Mesodermal cell (in vitro differentiated cells): ENCODE measurements around the gene TLL2.

Experiments
- H3K27ac ChIP-seq: 2 replicates; pipeline ENCODE4 v1.7.0; 2013; ENCODE audit warnings: mild to moderate bottlenecking, low read depth, low read length, moderate library complexity; ENCODE audit not compliant: severe bottlenecking
- H3K36me3 ChIP-seq: 2 replicates; pipeline ENCODE4 v1.7.1; 2013; ENCODE audit warnings: mild to moderate bottlenecking, low read length, moderate library complexity; ENCODE audit not compliant: control insufficient read depth, insufficient read depth
- H3K4me1 ChIP-seq: one replicate; pipeline ENCODE4 v1.7.1; 2013; ENCODE audit warnings: mild to moderate bottlenecking, low read length; ENCODE audit not compliant: insufficient read depth, control insufficient read depth, poor library complexity, severe bottlenecking
- H3K4me3 ChIP-seq: 2 replicates; pipeline ENCODE4 v1.7.0; 2013; ENCODE audit warnings: low read length, control low read depth, mild to moderate bottlenecking; ENCODE audit not compliant: insufficient read depth, poor library complexity, severe bottlenecking; ENCODE audit errors: extremely low read depth
- H3K9me3 ChIP-seq: 2 replicates; pipeline ENCODE4 v1.7.1; 2013; ENCODE audit warnings: mild to moderate bottlenecking, low read length, moderate library complexity; ENCODE audit not compliant: control insufficient read depth
- WGBS, 2 experiments: methylation state at CpG; one replicate each; pipeline ENCODE4 v1.1.5; 2013; ENCODE audit warnings: missing lambda C conversion rate in 2 of 2; ENCODE audit not compliant: insufficient coverage in 2 of 2; 5-methylcytosine and 5-hydroxymethylcytosine counted together

The TLL2 gene

GRCh38 chr10:96536129-96536528 lies 22.4 kb upstream of the TLL2 start:
- H3K9me3 ChIP-seq = no peaks in the 10 kb centered on the region
- peaks cover 41% of the 10 kb centered on the region for H3K36me3 ChIP-seq
- no peaks in the 10 kb centered on the region for H3K4me1 ChIP-seq
- no peak overlapping the region for H3K27ac ChIP-seq
- WGBS, 2 experiments = no CpG with 5 or more reads among the region's 1 CpG
- H3K4me3 ChIP-seq = no peak overlapping the region

DNA sequence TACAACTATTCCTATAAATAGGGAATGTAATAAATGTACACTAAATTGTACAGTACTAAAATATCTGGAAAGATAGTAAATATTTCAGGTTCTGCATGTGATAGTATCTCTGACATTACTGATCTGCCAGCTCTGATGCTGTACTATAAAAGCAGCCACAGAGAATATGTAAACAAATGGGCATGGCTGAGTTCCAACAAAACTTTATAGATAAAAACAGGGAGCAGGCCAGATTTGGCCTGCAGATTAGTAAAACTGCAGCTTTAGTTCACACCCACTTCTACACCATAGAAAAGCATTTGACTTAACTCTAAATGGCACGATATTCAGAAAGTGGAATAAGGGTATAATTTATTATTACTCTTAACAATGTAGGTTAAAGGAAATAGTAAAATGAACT lies 18.8 kb upstream of the TLL2 start:
- Histone ChIP-seq H3K36me3 (peaks cover 50% of the 10 kb centered on the region), H3K4me1 (no peaks in the 10 kb centered on the region)

GRCh38 chr10:96529634-96530279 lies 16.0 kb upstream of the TLL2 start:
- no peaks in the 10 kb centered on the region for H3K9me3 ChIP-seq
- H3K36me3 ChIP-seq = peaks cover 69% of the 10 kb centered on the region
- WGBS, 2 experiments = 100% methylated on average over 1 of the region's 6 CpGs; no CpG with 5 or more reads in 1 of the 2 experiments
- H3K4me1 ChIP-seq = no peaks in the 10 kb centered on the region
- no peak overlapping the region for H3K4me3 ChIP-seq
- no peak overlapping the region for H3K27ac ChIP-seq

More for the DNA sequence above, 18.8 kb upstream of the TLL2 start:
- Histone ChIP-seq H3K9me3 (no peaks in the 10 kb centered on the region), H3K27ac (no peak overlapping the region), H3K4me3 (no peak overlapping the region)
- WGBS, 2 experiments = no CpG with 5 or more reads among the region's 1 CpG

GRCh38 chr10:96524741-96525140 lies 11.0 kb upstream of the TLL2 start:
- H3K4me3 ChIP-seq = no peak overlapping the region
- H3K4me1 ChIP-seq = no peaks in the 10 kb centered on the region
- no CpG with 5 or more reads among the region's 1 CpG for WGBS, 2 experiments
- H3K36me3 ChIP-seq = peaks cover 65% of the 10 kb centered on the region
- no peak overlapping the region for H3K27ac ChIP-seq
- no peaks in the 10 kb centered on the region for H3K9me3 ChIP-seq

GRCh38 chr10:96517284-96517683 lies 3.6 kb upstream of the TLL2 start:
- peaks cover 5% of the 10 kb centered on the region for H3K4me1 ChIP-seq
- H3K9me3 ChIP-seq = no peaks in the 10 kb centered on the region
- H3K36me3 ChIP-seq = peaks cover 18% of the 10 kb centered on the region
- H3K4me3 ChIP-seq = no peak overlapping the region
- H3K27ac ChIP-seq = no peak overlapping the region
- 100% methylated on average over 1 of the region's 1 CpG for WGBS, 2 experiments

DNA sequence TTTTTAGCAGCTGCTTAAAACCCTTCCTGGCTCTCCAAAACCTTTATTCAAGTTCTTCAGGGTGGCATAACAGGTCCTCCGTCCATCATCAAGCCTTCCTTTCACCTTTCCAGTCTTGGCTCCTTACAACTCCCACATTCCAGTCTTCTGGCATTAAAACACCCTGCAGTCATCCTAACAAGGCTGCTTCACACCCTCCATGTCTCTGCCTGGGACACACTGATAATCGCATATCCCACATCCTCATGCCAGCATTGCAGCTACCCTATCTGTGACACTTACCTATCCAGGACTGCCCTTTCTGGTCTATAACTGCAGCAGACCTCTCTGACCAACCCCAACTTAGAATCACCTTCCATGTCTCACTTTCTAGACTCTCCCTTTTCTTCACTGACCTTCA lies 2.6 kb upstream of the TLL2 start:
- Histone ChIP-seq H3K4me3 (no peak overlapping the region), H3K9me3 (no peaks in the 10 kb centered on the region), H3K27ac (no peak overlapping the region), H3K4me1 (peaks cover 11% of the 10 kb centered on the region), H3K36me3 (peaks cover 12% of the 10 kb centered on the region)
- 90 to 100% methylated on average over 2 of the region's 2 CpGs for WGBS, 2 experiments

GRCh38 chr10:96513305-96513697 lies 425 bp downstream of the TLL2 start:
- WGBS, 2 experiments = 0 to 1% methylated on average over 18 to 24 of the region's 31 CpGs
- H3K4me1 ChIP-seq = peaks cover 19% of the 10 kb centered on the region
- peak overlapping the region; percentile 41 for H3K27ac ChIP-seq
- no peaks in the 10 kb centered on the region for H3K9me3 ChIP-seq
- H3K4me3 ChIP-seq = peak overlapping the region; percentile 44
- no peaks in the 10 kb centered on the region for H3K36me3 ChIP-seq

DNA sequence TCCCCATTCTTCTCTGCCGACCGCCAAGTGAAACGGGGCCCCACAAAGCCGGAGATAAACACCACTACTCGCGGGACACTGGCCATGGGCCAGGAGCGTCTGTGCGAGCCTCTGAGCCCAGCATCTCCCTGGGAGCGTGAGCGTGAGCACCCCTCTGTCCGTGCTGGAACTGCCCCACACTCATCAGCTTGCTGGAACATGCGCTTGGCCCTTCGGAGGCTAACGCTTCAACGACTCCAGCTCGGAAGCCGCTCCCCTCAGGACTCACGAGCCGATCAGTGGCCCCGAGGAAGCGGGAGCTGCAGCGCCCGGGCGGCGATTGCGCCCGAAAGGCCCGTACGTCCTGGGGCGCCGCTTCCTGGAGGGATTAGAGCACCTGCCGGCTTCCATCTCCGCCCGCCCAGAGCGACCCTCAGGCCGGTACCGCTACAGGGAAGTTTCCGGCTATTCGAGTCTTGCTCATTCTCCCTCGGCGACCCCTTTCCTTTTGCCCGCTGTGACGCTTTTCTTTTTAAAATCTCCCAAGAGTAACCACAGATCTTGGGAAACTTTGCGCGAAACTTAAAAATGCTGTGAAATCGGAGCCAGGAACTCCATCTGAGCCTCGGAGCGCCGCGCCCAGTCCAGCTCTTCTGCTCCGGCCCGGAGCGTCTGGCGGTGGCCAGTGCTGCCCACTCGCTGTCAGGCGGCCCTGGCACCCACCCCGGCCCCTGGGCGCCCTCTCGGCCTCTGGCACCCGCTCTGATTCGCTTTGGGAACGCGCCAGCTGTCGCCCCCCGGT lies 1.0 kb downstream of the TLL2 start:
- Histone ChIP-seq H3K27ac (no peak overlapping the region), H3K4me1 (peaks cover 19% of the 10 kb centered on the region), H3K9me3 (no peaks in the 10 kb centered on the region), H3K4me3 (peak overlapping the region; percentile 44), H3K36me3 (no peaks in the 10 kb centered on the region)
- 1% methylated on average over 57 to 62 of the region's 65 CpGs for WGBS, 2 experiments

DNA sequence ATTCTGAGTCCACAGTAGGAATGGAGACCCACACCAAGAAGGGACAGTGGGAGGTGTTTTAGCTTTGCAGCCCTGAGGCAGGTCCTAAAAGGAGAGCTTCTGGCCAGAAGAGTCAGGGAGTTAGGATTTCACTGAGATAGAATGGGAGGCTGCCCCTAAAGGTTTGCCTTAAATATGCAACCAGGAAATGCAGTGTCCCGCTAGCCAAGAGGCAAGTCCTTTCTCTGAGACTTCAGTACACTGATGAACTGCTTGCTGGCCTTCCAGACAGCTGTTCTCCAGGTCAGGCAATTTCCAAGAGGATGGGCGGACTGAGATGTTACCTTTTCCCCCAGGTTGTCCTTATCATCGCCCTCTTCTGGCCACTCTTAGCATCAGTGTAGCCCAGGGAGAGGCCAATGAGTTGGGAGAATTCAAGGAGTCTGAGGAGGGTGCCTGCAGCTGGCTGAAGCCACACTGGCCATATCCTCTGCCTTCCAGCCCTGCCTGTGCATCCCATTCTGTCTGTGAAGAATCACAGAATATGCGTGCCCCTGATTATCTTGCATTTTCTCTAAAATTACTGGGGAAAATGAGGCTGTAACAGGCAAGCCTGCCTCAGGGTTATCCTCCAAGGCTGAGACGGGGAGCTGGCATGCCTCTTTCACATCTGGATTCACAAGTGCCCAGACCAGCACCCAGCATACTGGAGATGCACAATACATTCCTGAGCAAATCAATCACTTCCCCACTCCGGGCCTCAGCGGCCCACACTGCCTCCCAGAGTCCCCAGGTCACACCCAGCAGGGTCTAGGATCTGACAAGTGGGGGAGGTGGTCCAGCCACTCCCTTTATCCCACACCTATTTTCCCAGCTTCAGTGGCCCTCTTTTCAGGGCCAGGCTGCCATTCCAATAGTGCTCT lies 2.4 kb downstream of the TLL2 start:
- 31 to 34% methylated on average over 5 to 7 of the region's 7 CpGs for WGBS, 2 experiments
- Histone ChIP-seq H3K9me3 (no peaks in the 10 kb centered on the region), H3K4me1 (peaks cover 19% of the 10 kb centered on the region), H3K27ac (no peak overlapping the region), H3K4me3 (no peak overlapping the region), H3K36me3 (no peaks in the 10 kb centered on the region)

DNA sequence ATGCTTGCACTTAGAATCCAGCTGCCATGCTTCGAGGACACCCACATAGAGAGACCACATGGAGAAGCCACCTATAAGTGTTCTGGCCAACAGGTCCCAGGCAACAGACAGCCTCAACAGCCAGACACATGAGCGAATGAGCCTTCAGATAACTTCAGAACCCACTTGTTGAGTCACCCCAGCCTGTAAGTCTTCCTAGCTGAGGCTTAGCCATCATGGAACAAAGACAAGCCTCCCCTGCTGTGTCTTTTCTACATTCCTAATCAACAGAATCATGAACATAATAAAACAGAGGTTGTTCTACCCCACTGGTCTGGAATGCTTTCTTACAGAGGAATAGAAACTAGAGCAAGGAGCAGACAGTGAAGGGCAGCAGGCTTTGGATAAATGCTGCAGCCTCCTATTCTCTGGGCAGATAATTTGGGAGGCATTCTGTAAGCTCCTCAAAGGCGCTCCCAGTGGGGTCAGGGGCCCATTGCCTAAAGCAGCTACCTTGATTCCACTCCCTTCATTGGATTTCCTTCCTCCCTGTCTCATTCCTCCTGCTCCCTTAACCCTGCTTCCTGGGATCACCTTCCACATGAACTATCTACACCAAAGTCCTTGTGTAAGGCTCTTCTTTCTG lies 4.6 kb downstream of the TLL2 start:
- 71 to 73% methylated on average over 2 to 3 of the region's 3 CpGs for WGBS, 2 experiments
- Histone ChIP-seq H3K27ac (no peak overlapping the region), H3K9me3 (no peaks in the 10 kb centered on the region), H3K36me3 (no peaks in the 10 kb centered on the region), H3K4me3 (no peak overlapping the region), H3K4me1 (peaks cover 19% of the 10 kb centered on the region)
